GM19324 (cell line): ENCODE results near the gene DCUN1D4.

ENCODE experiments used
- ATAC-seq: cut with Tn5 transposase; IDR thresholded peaks from one replicate; pipeline ENCODE4 v1.9.1; 2021; ENCODE audit warnings: mild to moderate bottlenecking, moderate library complexity; ENCODE audit not compliant: unreplicated experiment, low FRiP score

DCUN1D4 gene

DNA sequence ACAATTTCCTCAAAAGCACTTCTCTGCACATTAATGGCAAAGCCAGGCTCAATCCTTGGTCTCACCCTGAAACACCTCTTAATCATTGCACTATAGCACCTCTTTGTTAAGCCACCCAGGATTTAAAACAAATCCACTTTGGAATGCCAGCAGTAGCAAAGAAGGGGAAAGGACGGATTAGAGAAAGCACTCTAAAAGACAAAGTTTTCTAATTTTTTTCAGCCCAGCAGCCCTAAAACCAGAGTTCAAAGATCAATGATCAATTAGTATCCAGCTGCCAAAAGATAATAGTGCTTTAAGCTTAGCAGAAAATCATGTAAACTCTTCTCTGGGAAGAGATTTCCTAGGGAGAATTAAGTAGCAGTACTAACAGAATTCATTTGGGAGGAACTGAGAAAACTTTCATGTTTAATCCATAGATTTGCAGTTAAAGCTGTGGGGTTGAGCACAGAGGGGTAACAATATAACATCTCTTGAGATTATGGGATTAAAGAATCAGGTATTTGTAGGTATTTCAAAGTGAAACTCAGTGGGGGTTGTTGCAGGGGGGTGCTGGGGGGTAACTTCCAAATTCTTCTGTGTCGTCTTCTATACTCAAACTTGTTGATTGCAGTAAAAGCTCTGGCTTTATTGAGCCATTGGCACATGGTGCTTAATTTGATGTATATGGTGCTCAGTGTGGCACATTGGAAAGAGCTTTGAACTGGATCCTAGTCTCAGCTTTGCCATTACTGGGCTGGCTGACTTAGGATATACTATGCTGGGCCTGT lies 115.4 kb downstream of the DCUN1D4 start:
- no peak for ATAC-seq

DNA sequence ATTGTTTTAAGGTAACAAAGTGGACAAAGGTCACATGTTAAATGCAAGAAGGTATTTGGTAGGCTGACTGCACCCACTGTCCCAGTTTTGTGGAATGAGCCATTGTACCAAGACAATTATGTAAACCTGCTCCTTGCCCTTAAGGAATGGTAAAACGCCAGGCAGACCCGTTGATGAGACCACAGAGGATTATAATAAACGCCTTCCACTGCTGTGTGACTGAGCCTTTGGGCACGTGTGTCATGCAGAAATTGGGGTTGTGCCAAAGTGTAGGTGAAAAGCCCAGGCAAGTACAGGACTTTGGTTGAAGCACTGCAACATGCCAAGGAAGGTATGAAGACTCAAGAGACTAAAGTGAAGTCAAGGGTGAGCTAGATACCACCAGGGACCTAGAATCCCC lies 117.5 kb downstream of the DCUN1D4 start:
- ATAC-seq = no peak

DNA sequence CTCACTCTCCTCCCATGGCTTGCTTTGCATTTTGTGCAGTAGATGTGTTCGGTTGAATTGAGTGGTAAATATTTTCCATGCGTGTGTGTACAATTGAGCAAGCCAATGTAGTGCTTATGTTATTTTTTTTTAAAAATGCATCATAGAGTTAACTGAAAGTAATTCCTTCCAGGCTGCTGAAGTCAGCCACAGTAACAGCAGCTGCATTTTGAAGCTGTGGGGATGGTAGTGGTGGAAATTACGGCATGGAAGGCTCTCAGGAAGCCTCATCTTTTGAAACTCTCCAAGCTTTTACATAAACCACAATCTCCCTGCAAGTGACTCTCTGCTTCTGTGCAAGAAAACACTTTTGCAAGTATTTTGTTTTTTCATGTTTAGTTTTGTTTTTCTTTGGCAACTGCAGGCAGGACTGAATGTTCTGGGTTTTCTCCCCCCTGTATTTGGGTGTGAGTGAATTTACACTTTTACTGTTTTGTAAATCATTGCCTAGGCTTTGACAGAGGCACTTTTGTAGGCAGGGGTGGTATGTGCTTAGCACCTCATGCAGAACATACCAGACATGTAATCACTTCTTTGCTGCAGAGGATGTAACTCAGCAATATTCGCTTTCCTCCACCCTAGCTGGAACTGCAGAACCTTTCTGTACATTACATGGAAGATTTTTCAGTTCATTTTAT lies 121.0 kb downstream of the DCUN1D4 start:
- ATAC-seq = no peak

GRCh38 chr4:51965862-51966261 lies 122.9 kb downstream of the DCUN1D4 start:
- no peak for ATAC-seq
